ENCODE data around the gene NIT2.
"Not testable (repeated sequence)": the region's sequence is repeated elsewhere in the genome, so short reads cannot be mapped to it uniquely, and the experiment has no call there.

Gene NIT2

GRCh38 chr3:100338911-100339310, 4.4 kb downstream of the NIT2 start:
- no peak for DNase-seq (ENCODE audit: low spot score)

- DNase-seq (ENCODE audit: low spot score) = no peak
These were observed 5.2 kb downstream of the NIT2 start for GRCh38 chr3:100339786-100340185.

GRCh38 chr3:100340527-100340926, 6.0 kb downstream of the NIT2 start:
- no peak for DNase-seq (ENCODE audit: low spot score)

GRCh38 chr3:100348727-100349126, 14.2 kb downstream of the NIT2 start:
- DNase-seq (ENCODE audit: low spot score) = no peak

GRCh38 chr3:100351770-100352169, 17.2 kb downstream of the NIT2 start:
- not testable (repeated sequence) for DNase-seq (ENCODE audit: low spot score)

GRCh38 chr3:100352296-100353231, 18.0 kb downstream of the NIT2 start:
- DNase-seq (ENCODE audit: low spot score) = no peak

- DNase-seq (ENCODE audit: low spot score) = no peak
These were observed 20.3 kb downstream of the NIT2 start for GRCh38 chr3:100354850-100355249.

GRCh38 chr3:100358413-100358812, 23.9 kb downstream of the NIT2 start:
- DNase-seq (ENCODE audit: low spot score) = no peak

- no peak for DNase-seq (ENCODE audit: low spot score)
These were observed 24.5 kb downstream of the NIT2 start for GRCh38 chr3:100359035-100359434.

- DNase-seq (ENCODE audit: low spot score) = no peak
These were observed 26.4 kb downstream of the NIT2 start for GRCh38 chr3:100360757-100361496.

GRCh38 chr3:100361897-100362296, 27.3 kb downstream of the NIT2 start:
- no peak for DNase-seq (ENCODE audit: low spot score)

GRCh38 chr3:100364421-100364820, 29.9 kb downstream of the NIT2 start:
- DNase-seq (ENCODE audit: low spot score) = no peak

- no peak for DNase-seq (ENCODE audit: low spot score)
These were observed 31.9 kb downstream of the NIT2 start for GRCh38 chr3:100366424-100366823.

GRCh38 chr3:100368441-100368840, 33.9 kb downstream of the NIT2 start:
- no peak for DNase-seq (ENCODE audit: low spot score)

GRCh38 chr3:100370756-100371155, 36.2 kb downstream of the NIT2 start:
- DNase-seq (ENCODE audit: low spot score) = no peak

GRCh38 chr3:100374521-100374920, 40.0 kb downstream of the NIT2 start:
- DNase-seq (ENCODE audit: low spot score) = no peak

GRCh38 chr3:100376301-100376700, 41.7 kb downstream of the NIT2 start:
- DNase-seq (ENCODE audit: low spot score) = no peak

GRCh38 chr3:100384733-100385525, 50.4 kb downstream of the NIT2 start:
- no peak for DNase-seq (ENCODE audit: low spot score)

- DNase-seq (ENCODE audit: low spot score) = no peak
These were observed 52.0 kb downstream of the NIT2 start for GRCh38 chr3:100386437-100387074.

GRCh38 chr3:100389025-100389424, 54.5 kb downstream of the NIT2 start:
- no peak for DNase-seq (ENCODE audit: low spot score)

- DNase-seq (ENCODE audit: low spot score) = no peak
These were observed 61.3 kb downstream of the NIT2 start for GRCh38 chr3:100395679-100396431.

Measured in putamen (tissue), 1 donor.